Measurements from ENCODE around the gene OPHN1.
"Not testable (repeated sequence)": the region's sequence is repeated elsewhere in the genome, so short reads cannot be mapped to it uniquely, and the experiment has no call there.

OPHN1 gene

DNA sequence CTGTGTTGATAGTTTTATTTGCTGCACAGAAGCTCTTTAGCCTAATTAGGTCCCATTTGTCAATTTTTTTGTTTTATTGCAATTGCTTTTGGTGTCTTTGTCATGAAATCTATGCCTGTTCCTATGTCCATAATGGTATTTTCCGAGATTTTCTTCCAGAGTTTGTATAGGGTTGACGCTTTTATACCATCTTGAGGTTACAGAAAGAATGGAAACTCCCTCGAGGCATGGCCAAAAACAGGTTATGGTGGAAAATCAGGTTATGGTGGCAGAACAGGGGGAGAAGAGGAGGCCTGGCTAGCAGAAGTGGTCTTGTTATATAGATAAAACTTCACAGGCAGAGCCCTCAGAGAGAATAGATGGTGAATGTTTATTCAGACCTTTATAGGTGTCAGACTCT is 21.6 kb downstream of the OPHN1 start:
- Histone ChIP-seq H3K36me3 (ENCODE audit: control insufficient read depth, insufficient read depth, low read length) (no peaks in the 10 kb centered on the region), H3K4me1 (ENCODE audit: control insufficient read depth, insufficient read depth, low read length) (no peaks in the 10 kb centered on the region), H3K27me3 (ENCODE audit: control insufficient read depth, insufficient read depth, low read length, poor library complexity, severe bottlenecking) (no peaks in the 10 kb centered on the region), H3K27ac (ENCODE audit: insufficient read depth, low read depth, low read length, poor library complexity, severe bottlenecking) (no peak overlapping the region), H3K9me3 (ENCODE audit: control insufficient read depth, low read length) (no peaks in the 10 kb centered on the region), H3K4me3 (ENCODE audit: insufficient read depth, low read depth, low read length) (no peak overlapping the region)
- WGBS, 2 experiments, result 94 to 98% methylated on average over 3 of the region's 3 CpGs

DNA sequence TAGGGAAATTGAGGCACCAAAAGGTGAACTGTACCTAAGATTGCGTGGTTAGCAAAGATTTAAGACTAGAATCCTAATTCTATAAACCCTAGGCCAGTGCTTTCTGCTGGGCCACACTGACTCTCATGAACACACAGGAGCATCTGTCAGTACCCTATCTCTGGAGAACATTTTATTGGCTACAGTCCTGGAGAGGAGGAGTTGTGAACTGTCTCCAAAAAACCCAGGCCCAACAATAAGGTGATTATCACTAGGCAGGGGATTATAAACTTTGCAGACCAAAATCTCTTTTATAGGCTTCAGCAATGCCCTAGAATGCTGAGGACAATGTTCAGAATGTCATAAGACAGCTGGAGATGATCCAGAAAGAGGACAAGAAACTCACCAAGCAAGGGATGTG is 24.1 kb downstream of the OPHN1 start:
- H3K4me3 ChIP-seq (ENCODE audit: insufficient read depth, low read depth, low read length), result no peak overlapping the region
- H3K27ac ChIP-seq (ENCODE audit: insufficient read depth, low read depth, low read length, poor library complexity, severe bottlenecking), result no peak overlapping the region
- no peaks in the 10 kb centered on the region for H3K9me3 ChIP-seq (ENCODE audit: control insufficient read depth, low read length)
- H3K36me3 ChIP-seq (ENCODE audit: control insufficient read depth, insufficient read depth, low read length), result no peaks in the 10 kb centered on the region
- no peaks in the 10 kb centered on the region for H3K27me3 ChIP-seq (ENCODE audit: control insufficient read depth, insufficient read depth, low read length, poor library complexity, severe bottlenecking)
- WGBS, 2 experiments, result 100% methylated on average over 1 of the region's 1 CpG
- no peaks in the 10 kb centered on the region for H3K4me1 ChIP-seq (ENCODE audit: control insufficient read depth, insufficient read depth, low read length)

DNA sequence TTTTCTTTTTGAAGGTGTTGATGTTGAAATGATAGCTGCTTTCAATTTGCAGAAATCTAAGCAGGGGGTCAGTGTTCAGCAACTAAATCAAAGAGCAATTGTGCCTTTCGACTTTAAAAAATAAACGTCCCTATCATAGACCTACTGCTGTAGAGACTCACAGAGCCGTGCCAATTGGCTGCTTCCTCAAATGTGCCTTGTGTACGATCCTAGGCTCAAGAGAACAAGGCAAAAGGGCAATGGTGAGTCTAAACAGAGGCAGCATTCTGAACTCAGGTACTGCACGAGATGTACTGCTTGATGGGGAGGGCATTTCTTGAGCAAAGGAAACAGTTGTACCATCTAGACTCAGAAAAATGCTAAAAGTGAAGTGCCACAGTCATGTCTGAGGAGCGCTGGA is 29.8 kb downstream of the OPHN1 start:
- Histone ChIP-seq H3K27ac (ENCODE audit: insufficient read depth, low read depth, low read length, poor library complexity, severe bottlenecking) (no peak overlapping the region), H3K4me3 (ENCODE audit: insufficient read depth, low read depth, low read length) (no peak overlapping the region), H3K9me3 (ENCODE audit: control insufficient read depth, low read length) (no peaks in the 10 kb centered on the region), H3K27me3 (ENCODE audit: control insufficient read depth, insufficient read depth, low read length, poor library complexity, severe bottlenecking) (no peaks in the 10 kb centered on the region), H3K36me3 (ENCODE audit: control insufficient read depth, insufficient read depth, low read length) (no peaks in the 10 kb centered on the region), H3K4me1 (ENCODE audit: control insufficient read depth, insufficient read depth, low read length) (no peaks in the 10 kb centered on the region)
- 93 to 94% methylated on average over 6 of the region's 6 CpGs for WGBS, 2 experiments

DNA sequence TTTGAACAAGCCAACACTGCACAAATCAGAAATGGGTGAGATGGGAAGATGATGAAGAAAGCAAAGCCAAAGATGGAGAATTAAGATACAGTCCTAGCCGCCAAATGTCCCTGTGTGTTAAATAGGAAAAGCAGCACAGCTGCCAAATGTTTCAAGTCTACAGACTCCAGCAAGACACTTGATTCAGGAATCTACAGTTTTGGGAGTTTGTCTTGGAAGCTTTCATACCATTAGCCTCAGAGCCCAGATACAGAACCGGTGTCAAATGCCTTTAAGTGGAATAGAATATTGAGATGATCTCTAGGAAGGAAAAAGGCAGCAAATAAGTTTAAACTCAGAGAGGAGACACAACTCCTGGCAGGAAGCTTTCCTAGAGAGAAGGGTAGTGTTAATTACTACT is 30.3 kb downstream of the OPHN1 start:
- Histone ChIP-seq H3K4me1 (ENCODE audit: control insufficient read depth, insufficient read depth, low read length) (no peaks in the 10 kb centered on the region), H3K27me3 (ENCODE audit: control insufficient read depth, insufficient read depth, low read length, poor library complexity, severe bottlenecking) (no peaks in the 10 kb centered on the region), H3K27ac (ENCODE audit: insufficient read depth, low read depth, low read length, poor library complexity, severe bottlenecking) (no peak overlapping the region), H3K36me3 (ENCODE audit: control insufficient read depth, insufficient read depth, low read length) (no peaks in the 10 kb centered on the region), H3K9me3 (ENCODE audit: control insufficient read depth, low read length) (no peaks in the 10 kb centered on the region), H3K4me3 (ENCODE audit: insufficient read depth, low read depth, low read length) (no peak overlapping the region)
- 90 to 98% methylated on average over 2 of the region's 2 CpGs for WGBS, 2 experiments

DNA sequence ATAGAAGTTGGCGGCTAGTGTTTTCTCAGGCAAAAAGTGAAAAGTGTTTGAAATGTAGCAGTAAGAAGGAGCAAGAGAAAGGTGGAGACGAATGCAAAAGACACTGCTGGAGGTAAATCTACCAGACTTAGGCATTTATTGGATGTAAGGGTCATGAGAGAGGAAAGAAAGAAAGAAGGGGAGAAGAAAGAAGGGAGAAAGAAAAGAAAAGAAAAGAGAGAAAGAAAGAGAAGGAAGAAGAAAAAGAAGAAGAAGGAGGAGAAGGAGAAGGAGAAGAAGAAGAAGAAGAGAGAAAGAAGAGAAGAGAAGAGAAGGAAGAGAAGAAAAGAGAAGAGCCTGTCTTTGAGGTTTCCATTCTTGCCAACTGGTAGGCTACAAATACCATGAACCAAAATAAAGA is 31.2 kb downstream of the OPHN1 start:
- H3K36me3 ChIP-seq (ENCODE audit: control insufficient read depth, insufficient read depth, low read length), result no peaks in the 10 kb centered on the region
- no peak overlapping the region for H3K27ac ChIP-seq (ENCODE audit: insufficient read depth, low read depth, low read length, poor library complexity, severe bottlenecking)
- H3K4me3 ChIP-seq (ENCODE audit: insufficient read depth, low read depth, low read length), result no peak overlapping the region
- H3K4me1 ChIP-seq (ENCODE audit: control insufficient read depth, insufficient read depth, low read length), result no peaks in the 10 kb centered on the region
- 86 to 97% methylated on average over 2 of the region's 2 CpGs for WGBS, 2 experiments
- no peaks in the 10 kb centered on the region for H3K27me3 ChIP-seq (ENCODE audit: control insufficient read depth, insufficient read depth, low read length, poor library complexity, severe bottlenecking)
- no peaks in the 10 kb centered on the region for H3K9me3 ChIP-seq (ENCODE audit: control insufficient read depth, low read length)

DNA sequence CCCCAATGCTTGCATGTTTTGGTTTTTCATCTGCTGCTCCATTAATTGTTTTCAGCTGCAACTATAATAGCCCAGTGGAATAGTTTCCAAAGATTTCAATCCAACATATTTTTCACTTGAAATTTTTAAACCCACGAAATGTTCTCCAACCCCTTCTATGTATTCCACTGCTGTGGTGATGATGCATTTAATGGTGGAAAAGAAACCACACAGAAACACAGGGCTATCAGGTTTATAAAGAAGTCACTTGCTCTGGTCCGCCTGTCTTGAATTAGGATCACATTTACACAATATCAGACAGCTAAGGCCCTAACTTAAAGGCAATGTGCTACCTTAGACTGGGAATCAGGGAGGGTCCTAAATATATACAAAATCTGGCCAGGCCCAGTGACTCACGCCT is 35.0 kb downstream of the OPHN1 start:
- 92 to 96% methylated on average over 2 of the region's 3 CpGs for WGBS, 2 experiments

DNA sequence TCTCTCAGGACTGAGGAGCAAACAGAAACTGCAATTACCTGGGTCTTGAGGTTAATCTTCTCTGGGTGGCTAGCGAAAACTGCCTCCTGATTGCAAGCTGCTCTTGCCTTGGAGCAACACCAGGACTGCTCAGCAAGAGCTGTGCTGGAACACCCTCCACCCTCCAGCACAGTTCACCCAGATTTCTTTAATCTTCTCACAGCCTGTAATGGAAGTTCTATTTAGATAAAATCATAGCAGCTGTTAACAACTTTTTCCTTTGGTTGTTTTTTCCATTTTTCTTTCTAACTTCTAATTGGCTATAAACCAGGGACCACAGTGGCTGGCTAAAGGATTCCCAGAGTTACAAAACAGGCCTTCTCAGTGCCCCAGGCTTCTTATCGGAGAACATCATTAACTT is 36.3 kb downstream of the OPHN1 start:
- no peaks in the 10 kb centered on the region for H3K9me3 ChIP-seq (ENCODE audit: control insufficient read depth, low read length)
- H3K4me3 ChIP-seq (ENCODE audit: insufficient read depth, low read depth, low read length), result no peak overlapping the region
- no peak overlapping the region for H3K27ac ChIP-seq (ENCODE audit: insufficient read depth, low read depth, low read length, poor library complexity, severe bottlenecking)
- no peaks in the 10 kb centered on the region for H3K36me3 ChIP-seq (ENCODE audit: control insufficient read depth, insufficient read depth, low read length)
- no peaks in the 10 kb centered on the region for H3K27me3 ChIP-seq (ENCODE audit: control insufficient read depth, insufficient read depth, low read length, poor library complexity, severe bottlenecking)
- WGBS, 2 experiments, result 89 to 93% methylated on average over 2 of the region's 2 CpGs
- no peaks in the 10 kb centered on the region for H3K4me1 ChIP-seq (ENCODE audit: control insufficient read depth, insufficient read depth, low read length)

More for the DNA sequence above, 35.0 kb downstream of the OPHN1 start:
- H3K4me3 ChIP-seq (ENCODE audit: insufficient read depth, low read depth, low read length), result no peak overlapping the region
- no peaks in the 10 kb centered on the region for H3K9me3 ChIP-seq (ENCODE audit: control insufficient read depth, low read length)
- no peaks in the 10 kb centered on the region for H3K27me3 ChIP-seq (ENCODE audit: control insufficient read depth, insufficient read depth, low read length, poor library complexity, severe bottlenecking)
- H3K36me3 ChIP-seq (ENCODE audit: control insufficient read depth, insufficient read depth, low read length), result no peaks in the 10 kb centered on the region
- H3K4me1 ChIP-seq (ENCODE audit: control insufficient read depth, insufficient read depth, low read length), result no peaks in the 10 kb centered on the region
- no peak overlapping the region for H3K27ac ChIP-seq (ENCODE audit: insufficient read depth, low read depth, low read length, poor library complexity, severe bottlenecking)

DNA sequence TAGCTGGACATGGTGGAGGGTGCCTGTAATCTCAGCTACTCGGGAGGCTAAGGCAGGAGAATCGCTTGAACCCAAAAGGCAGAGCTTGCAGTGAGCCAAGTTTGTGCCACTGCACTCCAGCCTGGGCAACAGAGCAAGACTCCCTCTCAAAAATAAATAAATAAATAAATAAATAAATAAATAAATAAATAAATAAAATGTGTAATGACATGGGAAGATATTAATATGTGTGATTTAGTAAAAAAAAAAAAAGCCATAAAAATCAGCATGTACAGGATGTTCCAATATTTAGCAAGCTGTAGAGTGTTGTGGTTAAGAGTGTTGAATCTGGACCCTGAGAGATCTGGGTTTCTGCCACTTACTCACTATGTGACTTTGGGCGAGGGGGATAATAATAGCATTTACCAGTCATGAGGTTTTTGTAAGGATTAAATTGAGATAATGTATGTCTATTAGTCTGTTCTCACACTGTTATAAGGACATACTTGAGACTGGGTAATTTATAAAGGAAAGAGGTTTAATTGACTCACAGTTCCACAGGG is 43.8 kb downstream of the OPHN1 start:
- H3K36me3 ChIP-seq (ENCODE audit: control insufficient read depth, insufficient read depth, low read length); H3K4me3 ChIP-seq (ENCODE audit: insufficient read depth, low read depth, low read length); H3K27me3 ChIP-seq (ENCODE audit: control insufficient read depth, insufficient read depth, low read length, poor library complexity, severe bottlenecking); H3K4me1 ChIP-seq (ENCODE audit: control insufficient read depth, insufficient read depth, low read length); H3K27ac ChIP-seq (ENCODE audit: insufficient read depth, low read depth, low read length, poor library complexity, severe bottlenecking); H3K9me3 ChIP-seq (ENCODE audit: control insufficient read depth, low read length): not testable (repeated sequence)
- WGBS, 2 experiments, result 75 to 100% methylated on average over 1 to 3 of the region's 3 CpGs

DNA sequence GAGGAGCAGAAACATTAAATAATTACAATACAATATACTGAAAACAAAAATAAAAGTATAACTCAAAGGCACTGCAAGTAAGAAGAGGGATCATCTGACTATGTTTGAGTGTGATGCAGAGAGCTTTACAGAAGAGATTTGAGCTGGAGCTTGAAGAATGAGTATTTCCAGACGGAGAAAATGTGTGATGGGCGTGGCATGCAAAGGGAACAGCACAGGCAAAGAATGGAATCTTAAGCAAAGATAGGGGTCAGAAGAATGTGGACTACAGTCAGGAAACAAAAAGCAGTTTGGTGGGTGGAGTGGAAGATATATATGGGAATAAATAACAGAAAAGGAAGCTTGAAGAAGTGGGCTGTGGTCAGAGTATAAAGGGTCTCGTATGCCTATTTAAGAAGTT is 45.5 kb downstream of the OPHN1 start:
- WGBS, 2 experiments, result 90 to 93% methylated on average over 3 of the region's 3 CpGs
- H3K4me1 ChIP-seq (ENCODE audit: control insufficient read depth, insufficient read depth, low read length), result no peaks in the 10 kb centered on the region
- no peak overlapping the region for H3K27ac ChIP-seq (ENCODE audit: insufficient read depth, low read depth, low read length, poor library complexity, severe bottlenecking)
- H3K27me3 ChIP-seq (ENCODE audit: control insufficient read depth, insufficient read depth, low read length, poor library complexity, severe bottlenecking), result no peaks in the 10 kb centered on the region
- H3K9me3 ChIP-seq (ENCODE audit: control insufficient read depth, low read length), result no peaks in the 10 kb centered on the region
- H3K4me3 ChIP-seq (ENCODE audit: insufficient read depth, low read depth, low read length), result no peak overlapping the region
- no peaks in the 10 kb centered on the region for H3K36me3 ChIP-seq (ENCODE audit: control insufficient read depth, insufficient read depth, low read length)

DNA sequence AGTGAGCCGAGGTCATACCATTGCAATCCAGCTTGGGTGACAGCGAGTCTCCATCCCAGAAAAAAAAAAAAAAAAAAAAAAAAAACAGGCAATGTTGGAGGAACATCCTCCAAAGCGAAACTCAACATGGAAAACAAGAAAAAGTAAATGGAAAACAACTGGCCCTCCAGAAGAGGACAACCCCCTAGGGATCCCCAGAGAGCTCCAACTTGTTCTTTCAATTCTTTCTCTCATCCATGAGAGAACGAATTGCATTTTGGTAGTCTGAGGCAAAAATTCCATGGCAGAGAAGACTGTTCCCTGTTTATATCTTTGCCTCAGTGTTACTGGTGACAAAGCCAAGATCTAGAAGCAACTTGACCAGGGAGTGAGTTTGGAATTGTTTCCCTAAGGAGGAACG is 49.8 kb downstream of the OPHN1 start:
- Histone ChIP-seq H3K36me3 (ENCODE audit: control insufficient read depth, insufficient read depth, low read length) (no peaks in the 10 kb centered on the region), H3K9me3 (ENCODE audit: control insufficient read depth, low read length) (no peaks in the 10 kb centered on the region), H3K4me1 (ENCODE audit: control insufficient read depth, insufficient read depth, low read length) (no peaks in the 10 kb centered on the region), H3K27ac (ENCODE audit: insufficient read depth, low read depth, low read length, poor library complexity, severe bottlenecking) (no peak overlapping the region), H3K4me3 (ENCODE audit: insufficient read depth, low read depth, low read length) (no peak overlapping the region), H3K27me3 (ENCODE audit: control insufficient read depth, insufficient read depth, low read length, poor library complexity, severe bottlenecking) (no peaks in the 10 kb centered on the region)
- 92 to 94% methylated on average over 3 to 4 of the region's 5 CpGs for WGBS, 2 experiments

DNA sequence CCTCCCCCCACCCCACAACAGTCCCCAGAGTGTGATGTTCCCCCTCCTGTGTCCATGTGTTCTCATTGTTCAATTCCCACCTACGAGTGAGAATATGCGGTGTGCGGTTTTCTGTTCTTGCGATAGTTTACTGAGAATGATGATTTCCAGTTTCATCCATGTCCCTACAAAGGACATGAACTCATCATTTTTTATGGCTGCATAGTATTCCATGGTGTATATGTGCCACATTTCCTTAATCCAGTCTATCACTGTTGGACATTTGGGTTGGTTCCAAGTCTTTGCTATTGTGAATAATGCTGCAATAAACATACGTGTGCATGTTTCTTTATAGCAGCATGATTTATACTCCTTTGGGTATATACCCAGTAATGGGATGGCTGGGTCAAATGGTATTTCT is 55.7 kb downstream of the OPHN1 start:
- H3K4me1 ChIP-seq (ENCODE audit: control insufficient read depth, insufficient read depth, low read length); H3K27me3 ChIP-seq (ENCODE audit: control insufficient read depth, insufficient read depth, low read length, poor library complexity, severe bottlenecking); H3K4me3 ChIP-seq (ENCODE audit: insufficient read depth, low read depth, low read length); H3K36me3 ChIP-seq (ENCODE audit: control insufficient read depth, insufficient read depth, low read length); H3K9me3 ChIP-seq (ENCODE audit: control insufficient read depth, low read length); H3K27ac ChIP-seq (ENCODE audit: insufficient read depth, low read depth, low read length, poor library complexity, severe bottlenecking): not testable (repeated sequence)
- WGBS, 2 experiments, result 96 to 100% methylated on average over 3 to 4 of the region's 5 CpGs
